HG03457 (cell line): Measurements from ENCODE around the gene PNMA6E.
"Not testable (repeated sequence)": the region's sequence is repeated elsewhere in the genome, so short reads cannot be mapped to it uniquely, and the experiment has no call there.

ENCODE experiments used
- ATAC-seq: cut with Tn5 transposase; IDR thresholded peaks from one replicate; pipeline ENCODE4 v1.9.1; 2021; ENCODE audit warnings: moderate number of reproducible peaks; ENCODE audit not compliant: unreplicated experiment

PNMA6E gene

DNA sequence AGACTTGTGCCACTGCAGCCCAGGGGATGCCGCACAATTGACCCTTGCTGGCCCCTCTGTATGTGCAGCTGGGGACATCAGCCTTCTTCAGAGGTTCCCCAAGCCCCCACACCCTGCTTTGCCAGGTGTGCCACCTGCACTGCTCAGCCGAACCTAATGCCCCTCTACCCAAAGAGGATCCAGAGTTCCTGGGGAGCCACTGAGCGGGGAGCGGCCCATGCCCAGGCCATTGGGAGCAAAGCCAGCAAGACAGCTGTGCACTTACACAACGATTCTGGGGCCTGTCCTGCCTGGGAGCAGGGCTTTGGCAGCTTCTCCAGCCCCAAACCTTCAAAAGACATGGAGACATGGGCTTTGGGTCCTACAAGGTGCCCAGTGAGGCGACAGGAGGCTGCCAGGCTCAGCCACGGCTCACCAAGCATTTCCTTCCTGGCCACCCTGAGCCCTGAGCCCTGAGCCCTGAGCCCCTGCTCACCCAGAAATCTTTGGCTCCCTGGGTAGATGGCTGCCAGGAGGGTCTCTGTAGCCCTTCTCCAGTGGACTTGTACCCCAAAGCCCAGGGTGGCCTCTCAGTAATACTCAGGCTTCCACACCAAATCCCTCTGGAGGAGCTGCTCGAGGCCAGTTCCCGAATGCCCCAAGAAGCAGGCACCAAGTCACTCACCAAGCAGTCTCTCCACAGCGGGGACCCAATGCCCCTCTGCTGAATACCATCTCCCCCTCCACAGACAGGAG, 13.0 kb downstream of the PNMA6E start:
- no peak for ATAC-seq

DNA sequence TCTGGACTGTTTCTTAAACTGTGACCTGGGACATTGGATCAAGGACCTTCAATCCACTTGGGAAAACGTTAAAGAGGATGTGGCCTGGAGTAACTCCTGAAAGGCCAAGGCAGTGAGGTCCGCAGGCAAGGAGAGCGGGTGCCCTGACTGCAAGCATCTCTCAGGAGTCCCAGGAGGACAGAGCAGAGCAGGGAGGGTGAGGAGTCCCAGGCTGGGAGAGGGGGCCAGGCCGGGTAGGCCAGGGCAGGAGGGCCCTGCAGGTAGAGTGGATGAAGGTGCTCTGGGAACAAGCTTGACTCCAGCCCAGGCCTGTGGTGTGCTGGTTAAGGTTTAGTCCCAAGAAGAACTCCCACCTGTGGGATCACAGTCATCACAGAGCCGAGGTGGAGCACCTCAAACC, 13.8 kb downstream of the PNMA6E start:
- ATAC-seq, result no peak

DNA sequence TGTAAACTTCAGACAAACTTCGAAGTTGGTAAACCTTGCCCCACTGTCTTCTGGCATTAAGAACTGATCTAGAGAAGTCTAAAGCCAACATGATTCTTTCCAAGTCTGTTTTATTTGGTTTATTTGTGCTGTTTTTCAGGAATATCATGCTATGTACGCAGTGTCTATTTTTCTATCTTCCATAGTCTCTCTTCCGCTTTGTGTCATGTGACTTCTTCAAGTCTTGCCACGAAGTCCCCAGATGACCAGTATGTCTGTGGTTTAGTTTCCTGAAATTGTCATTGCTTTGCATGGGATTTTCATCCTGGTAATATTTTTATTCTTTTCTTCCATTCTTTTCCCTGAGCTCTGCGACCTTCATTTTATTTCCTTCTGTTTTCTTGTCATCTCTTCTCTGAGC, 15.1 kb downstream of the PNMA6E start:
- ATAC-seq, result no peak

DNA sequence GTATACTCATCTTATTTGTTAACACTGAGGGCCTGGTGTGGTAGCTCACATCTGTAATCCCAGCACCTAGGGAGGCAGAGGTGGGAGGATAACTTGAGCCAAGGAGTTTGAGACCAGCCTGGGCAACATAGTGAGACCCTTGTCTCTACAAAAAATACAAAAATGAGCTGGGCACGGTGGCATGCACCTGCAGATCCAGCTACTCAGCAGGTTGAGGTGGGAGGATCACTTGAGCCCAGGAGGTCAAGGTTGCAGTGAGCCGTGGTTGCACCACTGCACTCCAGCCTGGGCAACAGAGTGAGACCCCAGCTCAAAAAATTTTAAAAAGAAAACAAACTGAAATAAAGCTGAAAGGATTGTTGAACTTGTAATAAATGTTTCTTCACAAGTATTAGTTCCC, 16.2 kb downstream of the PNMA6E start:
- ATAC-seq, result not testable (repeated sequence)

DNA sequence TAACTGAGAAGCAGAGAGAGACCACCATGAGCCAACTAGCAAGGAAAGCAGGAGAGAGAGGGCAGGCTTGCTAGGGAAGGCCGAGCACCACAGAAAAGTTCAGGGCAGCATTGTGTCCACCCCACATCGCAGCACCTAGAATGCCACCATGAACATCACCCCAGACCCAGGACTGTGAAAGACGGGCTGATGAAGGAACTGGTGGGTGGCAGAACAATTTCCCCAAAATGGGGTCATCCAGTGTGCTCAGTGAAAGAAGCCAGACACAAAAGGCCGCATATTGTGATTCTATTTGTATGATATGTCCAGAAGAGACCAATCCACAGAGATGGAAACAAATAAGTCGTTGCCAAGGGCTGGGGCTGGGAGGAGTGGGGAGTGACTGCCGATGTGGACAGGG, 16.8 kb downstream of the PNMA6E start:
- ATAC-seq, result no peak

DNA sequence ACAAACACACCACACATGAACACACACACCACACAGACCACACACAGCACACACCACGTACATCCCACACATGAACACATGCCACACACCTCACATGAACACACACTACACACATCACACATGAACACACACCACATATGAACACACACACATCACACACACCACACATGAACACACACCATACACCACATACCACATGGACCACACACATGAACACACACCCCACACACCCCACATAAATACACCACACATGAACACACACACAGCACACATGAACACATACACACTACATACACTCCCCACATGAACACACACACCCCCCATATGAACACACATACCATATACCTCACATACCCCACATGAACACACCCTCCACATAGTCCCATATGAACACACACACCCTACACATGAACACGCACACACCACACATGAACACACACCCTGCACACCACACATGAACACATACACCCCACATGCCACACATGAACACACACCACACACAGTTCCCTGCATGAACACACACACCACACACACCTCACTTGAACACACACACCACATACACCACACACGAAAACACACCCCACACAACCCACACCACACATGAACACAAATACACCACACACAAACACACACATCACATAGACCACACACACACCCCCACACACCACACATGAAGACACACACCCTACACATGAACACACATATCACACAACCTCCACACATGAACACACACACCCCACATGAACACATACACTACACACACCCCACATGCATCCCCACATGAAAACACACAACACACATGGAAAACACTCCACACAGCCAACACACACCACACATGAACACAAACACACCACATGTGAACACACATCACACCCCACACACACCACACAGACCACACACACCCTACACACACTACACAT, 18.3 kb downstream of the PNMA6E start:
- ATAC-seq, result no peak

DNA sequence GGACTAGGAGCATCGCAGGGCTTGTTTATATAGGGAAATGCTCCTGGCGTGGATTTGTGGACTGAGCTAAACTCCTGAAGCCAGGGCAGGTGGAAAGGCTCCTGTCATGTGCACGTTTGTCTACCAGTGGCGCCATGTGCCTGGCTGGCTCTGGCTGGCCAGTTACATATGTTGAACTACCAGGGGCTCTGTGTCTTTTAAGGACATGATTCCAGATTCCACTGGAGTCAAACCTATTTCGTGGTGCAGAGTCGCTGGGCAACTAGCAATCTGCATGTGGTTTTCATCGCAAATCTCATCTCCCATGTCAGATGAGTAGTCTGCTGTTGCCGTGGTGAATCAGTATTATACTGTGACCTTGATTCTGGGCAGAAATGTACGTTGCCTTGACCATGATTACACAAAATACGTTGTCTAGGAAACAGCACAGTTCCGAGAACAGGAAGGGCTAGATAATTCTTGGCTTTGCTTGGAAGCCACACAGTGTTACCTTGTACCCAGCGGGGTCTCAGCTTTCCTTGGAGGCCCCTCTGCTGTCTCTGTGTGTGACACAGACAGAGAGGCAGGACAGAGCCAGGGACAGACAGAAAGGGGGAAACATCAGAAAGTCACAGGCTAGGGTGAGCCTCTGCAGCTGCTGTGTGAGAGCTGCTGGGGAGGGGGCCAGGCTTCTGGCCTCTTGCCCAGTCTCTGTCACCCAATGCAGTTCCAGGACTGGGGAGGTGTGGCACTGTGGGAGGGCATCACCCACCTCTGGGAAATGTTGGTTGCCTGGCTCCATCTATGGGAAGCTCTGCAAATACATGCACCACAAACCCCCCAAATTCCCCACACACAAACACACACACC, 19.2 kb downstream of the PNMA6E start:
- no peak for ATAC-seq

DNA sequence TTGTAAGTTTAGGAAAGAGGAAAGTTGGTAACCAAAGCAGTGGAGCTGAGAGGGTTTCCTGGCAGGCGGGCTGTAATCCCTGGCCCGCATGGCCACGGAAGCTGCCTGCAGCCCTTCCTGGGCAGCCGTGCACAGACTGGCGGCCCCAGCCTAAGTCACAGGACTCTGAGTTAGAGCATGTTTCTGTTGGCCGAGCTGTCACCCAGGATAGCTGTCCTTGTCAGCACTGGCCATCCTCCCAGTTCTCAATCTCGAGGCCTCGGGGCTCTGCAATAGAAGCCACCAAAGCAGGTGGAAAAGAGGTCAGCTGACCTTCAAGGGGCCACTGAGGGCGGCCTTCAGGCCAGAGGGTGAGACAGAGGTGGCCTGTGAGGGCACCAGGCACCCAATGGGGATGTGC, 20.5 kb downstream of the PNMA6E start:
- ATAC-seq, result no peak

DNA sequence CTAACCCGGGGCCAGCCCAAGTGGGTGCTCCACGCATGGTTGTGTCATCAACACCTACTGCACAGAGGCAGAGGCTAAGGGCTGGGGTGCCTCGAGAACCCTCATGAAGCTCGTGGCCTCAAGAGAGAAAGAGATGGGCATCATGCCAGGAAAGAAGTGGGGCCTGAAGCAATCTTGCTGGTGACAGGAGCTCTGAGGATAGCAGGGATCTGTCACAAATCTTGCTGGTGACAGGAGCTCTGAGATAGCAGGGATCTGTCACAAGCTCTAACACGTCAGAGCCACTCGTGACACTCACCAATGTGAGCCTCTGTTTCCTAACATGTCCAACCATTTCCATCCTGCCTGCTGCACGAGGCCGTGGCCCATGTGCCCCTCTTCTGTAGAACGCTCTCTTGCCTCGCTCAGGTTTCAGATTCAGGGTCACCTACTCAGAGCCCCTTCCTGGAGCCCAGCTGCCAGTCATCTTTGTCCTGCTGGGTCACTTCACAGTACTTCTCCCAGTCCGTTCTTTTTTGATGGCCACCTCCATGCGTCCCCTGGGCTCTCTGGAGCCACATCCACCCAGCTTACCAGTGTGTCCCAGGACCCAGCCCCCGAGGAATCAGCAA, 21.1 kb downstream of the PNMA6E start:
- ATAC-seq, result no peak

DNA sequence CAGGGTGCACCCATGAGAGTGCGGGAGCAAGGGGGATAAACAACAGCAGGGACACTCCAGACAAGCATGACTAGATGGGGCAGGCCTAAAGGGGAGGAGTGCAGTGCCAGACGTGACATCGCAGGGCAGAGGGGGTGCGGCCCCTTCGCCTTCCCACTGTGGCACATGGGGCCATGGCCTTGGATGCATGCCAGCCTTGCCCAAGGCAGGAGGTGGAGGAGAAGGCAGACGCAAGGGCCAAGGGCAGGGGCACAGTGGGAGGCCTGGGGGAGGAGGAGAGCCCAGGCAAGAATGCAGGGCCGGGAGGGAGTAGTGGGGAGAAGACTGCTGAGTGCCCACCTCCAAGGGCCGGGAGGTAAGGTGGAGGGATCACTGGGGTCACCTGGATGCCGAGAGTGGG, 21.6 kb downstream of the PNMA6E start:
- ATAC-seq, result no peak

DNA sequence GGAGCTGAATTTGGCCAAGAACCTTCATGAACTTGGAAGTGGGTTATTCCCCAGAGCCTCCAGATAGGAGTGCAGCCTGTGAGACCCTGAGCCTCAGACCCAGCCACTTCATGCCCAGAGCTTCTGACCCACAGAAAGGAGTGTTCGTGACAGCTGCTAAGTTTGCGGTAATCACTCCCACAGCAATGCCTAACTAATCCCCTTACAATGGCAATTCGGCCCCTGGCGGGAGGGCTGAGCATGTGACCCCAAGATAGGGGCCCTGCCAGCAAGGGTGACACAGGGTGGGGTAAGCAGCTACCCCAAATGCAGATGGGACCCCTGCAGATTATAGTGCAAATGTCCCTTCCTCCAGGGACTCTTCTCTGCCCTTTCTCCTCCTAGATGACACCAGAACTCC, 22.5 kb downstream of the PNMA6E start:
- ATAC-seq, result no peak

DNA sequence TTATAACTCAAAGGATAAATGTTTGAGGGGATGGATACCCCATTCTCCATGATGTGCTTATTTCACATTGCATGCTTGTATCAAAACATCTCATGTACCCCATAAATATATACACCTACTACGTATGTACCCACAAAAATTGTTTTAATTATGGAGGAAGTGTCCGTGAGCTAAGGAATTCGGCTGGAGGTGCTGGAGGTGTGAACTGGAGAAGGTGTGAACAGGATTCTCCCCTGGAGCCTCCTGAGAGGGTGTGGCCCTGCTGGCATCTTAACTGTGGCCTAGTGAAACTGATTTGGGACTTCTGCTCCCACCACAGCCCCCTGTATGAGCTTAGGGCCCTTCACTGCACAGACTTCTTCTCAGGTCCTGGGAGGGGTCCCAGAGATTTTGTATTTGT, 23.4 kb downstream of the PNMA6E start:
- no peak for ATAC-seq

DNA sequence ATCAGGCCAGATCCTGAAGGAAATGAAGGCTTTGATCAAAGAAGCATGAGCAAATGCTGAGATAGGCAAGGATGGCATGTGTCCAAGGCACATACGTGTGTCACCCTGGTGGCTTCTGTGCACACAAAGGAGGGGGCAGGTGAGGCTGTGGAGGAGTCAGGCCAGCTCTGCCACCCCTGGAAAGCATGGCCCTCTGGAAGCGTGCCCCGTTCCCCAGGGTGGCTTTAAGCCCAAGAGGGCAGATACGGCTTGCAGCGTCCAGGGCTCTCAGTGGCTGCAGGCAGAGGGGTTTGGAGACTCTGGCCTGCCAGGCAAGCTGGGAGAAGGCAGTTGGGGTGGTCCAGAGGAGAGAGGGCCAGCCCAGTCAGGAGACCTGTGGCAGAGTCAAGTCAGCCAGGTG, 25.6 kb downstream of the PNMA6E start:
- ATAC-seq, result no peak

DNA sequence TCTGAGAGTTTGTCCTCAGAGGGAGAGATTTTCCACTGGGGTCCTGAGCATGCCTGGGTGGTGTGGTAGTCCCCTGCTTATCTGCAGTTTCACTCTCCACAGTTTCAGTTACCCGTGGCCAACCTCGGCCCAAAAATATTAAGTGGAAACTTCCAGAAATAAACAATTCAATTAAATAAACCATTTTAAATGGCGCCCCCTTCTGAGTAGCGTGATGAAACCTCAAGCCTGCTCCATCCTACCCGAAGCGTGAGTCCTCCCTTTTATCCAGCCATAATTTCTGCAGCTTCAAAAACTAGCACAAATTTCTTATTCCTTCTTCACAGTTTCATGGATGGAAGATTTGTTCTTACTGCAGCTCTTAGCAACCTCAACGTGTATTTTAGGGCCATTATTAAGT, 26.7 kb downstream of the PNMA6E start:
- ATAC-seq, result no peak

DNA sequence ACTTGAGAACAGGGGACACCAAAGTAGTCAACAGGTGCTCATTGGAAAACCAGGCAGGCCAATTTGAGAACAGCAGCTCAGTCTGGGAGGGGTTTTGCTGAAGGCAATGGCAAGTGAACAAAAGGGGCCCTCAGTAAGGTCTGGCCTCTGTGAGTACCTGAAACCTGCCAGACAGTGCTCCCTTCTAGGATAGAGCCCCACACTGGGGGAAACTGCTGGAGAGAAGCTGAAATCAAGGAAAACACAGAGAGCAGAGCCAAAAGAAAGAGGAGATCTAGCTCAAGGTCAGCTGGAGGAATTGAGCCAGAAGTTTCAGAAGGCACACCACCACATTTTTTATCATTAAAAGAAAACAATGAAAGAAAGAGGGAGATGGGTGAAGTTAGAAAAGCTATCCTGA, 28.2 kb downstream of the PNMA6E start:
- ATAC-seq, result no peak

DNA sequence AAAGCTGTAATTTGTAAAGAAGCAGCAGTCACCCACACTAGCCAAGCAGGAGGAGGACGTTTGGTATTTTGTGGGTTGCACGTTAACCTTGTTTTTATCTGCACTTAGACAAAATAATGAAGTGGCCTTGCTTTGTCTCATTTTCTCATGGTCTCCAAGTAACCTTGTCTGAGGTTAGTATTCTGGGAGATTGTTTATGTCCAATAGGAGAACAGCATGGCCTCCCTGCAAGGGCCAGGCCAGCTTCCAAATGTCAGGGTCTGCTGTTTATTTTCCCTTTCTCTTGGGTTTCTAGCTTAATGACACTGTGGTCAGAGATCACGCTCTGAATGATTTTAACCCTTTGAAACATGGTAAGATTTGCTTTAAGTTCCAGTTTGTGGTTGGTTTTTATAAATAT, 29.9 kb downstream of the PNMA6E start:
- ATAC-seq, result no peak

DNA sequence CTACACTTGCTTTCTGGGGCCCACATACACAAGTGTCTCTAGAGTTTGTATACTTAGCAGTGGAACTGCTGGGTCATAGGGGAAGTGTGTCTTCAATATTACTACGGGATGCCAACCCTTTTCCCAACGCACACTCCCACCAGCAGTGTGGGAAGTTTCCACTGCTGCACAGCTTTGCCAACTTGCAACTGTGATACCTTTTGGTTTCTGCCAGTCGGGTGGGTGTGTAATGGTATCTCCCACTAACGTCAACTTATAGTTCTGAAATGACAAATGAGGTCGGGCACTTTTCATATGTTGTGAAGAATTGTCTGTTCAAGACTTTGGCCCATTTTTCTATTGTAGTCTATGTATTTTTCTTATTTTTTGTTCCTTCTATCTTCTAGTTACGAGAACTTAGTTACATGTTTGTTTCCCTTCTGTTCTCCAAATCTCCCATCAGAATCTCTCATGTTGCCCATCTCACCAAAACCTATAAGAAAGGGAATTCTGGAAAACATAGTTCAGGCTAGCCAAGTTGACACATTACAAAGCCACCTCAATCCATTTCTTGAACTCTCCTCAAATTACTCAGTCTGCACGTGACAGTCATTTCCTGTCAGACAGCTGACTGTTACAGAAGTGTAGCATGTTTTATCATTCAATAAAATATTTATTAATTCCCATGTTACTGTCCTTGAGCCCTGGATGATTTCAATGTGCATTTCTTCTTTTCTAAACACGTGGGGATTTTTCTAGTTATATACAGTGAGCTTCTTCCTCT, 30.7 kb downstream of the PNMA6E start:
- no peak for ATAC-seq

DNA sequence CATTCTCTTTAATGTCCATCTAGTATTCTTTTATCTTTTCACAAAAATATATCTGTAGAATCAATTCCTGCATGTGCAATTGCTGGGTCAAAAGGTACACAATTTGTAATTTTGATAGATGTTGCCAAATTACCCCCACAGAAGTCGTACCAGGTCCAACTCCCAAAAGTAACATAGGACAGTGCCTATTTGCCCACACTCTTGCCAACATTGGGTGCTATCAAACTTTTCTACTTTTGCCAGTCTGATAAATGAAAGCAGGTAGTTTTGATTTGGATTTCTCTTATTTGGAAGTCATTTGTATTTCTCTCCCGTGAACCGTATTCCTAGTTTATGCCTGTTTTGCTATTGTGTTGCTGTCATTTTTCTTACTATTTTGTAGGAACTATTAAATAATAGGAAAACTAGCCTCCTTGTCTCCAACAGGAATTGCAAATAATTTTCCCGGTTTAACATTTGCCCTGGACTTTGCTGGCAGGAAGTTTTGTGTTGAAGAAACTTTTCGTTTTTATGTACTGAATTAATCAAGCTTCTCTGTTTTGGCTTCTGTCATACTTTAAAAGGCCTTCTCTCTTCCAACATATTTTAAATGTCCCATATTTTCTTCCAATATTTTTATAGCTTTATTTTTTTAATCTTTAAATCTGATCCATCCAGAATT, 34.1 kb downstream of the PNMA6E start:
- no peak for ATAC-seq

DNA sequence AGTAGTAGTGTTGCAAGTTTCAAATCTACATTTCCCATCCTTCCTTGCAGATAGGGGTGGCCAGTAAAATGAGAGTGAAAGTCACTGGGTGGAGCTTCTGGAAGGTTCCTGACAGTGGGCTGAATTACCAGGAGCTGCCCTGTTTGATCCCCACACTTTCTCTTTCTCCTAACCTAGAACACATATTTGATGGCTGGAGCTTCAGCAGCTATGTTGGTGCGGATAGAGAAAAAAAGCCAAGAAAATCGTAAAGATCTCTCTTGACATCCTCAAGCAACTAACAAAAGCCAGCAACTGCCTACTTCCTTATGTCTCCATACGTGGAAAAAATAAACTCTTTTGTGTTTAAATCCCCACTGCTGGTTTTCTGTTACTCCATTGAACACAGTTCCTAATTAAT, 35.0 kb downstream of the PNMA6E start:
- no peak for ATAC-seq

DNA sequence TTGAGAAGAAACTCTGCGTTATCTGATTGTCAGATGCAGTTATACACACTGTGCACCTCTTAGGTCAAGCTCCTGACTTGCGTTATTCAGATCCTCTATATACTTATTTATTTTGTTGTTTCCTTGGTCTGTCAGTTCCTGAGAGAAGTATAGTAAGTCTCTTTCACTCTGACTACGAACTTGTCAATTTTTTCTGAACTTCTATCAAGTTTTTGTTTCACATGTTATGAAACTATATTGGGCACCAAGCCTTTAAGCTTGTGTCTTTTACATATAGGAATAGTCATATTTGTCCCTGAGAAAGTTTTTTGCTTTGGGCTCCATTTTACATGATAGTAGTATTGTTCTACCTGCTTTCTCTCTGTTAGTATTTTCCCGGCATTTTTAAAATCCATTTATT, 35.5 kb downstream of the PNMA6E start:
- ATAC-seq, result no peak
